Glutamatergic neuron (in vitro differentiated cells): ENCODE results near the gene ESR2. TPM values are rescaled to one million over a fixed set of nuclear protein-coding genes. Genes with fewer than 3 reads are reported as not detected.
A peak's percentile ranks its signal among the peaks of the same experiment; 100 is the strongest.

Source experiments
- DNase-seq: peaks from one replicate; pipeline ENCODE4 v3.0.0; 2022
- H3K27ac Mint-ChIP-seq: one replicate; pipeline ENCODE4 v1.8.0; 2020; ENCODE audit warnings: mild to moderate bottlenecking, mixed read lengths, inconsistent platforms; ENCODE audit not compliant: unreplicated experiment
- H3K27me3 Mint-ChIP-seq: one replicate; pipeline ENCODE4 v1.8.0; 2020; ENCODE audit warnings: mild to moderate bottlenecking, moderate library complexity, mixed read lengths, inconsistent platforms; ENCODE audit not compliant: unreplicated experiment
- H3K36me3 Mint-ChIP-seq: one replicate; pipeline ENCODE4 v1.8.0; 2020; ENCODE audit warnings: mild to moderate bottlenecking, mixed read lengths, inconsistent platforms; ENCODE audit not compliant: unreplicated experiment
- H3K4me1 Mint-ChIP-seq: one replicate; pipeline ENCODE4 v1.8.0; 2020; ENCODE audit warnings: mild to moderate bottlenecking, low read depth, mixed read lengths, inconsistent platforms; ENCODE audit not compliant: unreplicated experiment
- H3K4me3 Mint-ChIP-seq: one replicate; pipeline ENCODE4 v1.8.0; 2020; ENCODE audit warnings: mild to moderate bottlenecking, mixed read lengths, inconsistent platforms; ENCODE audit not compliant: unreplicated experiment
- H3K9me3 Mint-ChIP-seq: one replicate; pipeline ENCODE4 v1.8.0; 2020; ENCODE audit warnings: mild to moderate bottlenecking, moderate library complexity, mixed read lengths, inconsistent platforms; ENCODE audit not compliant: unreplicated experiment
- total RNA-seq: library from RNA; stranded (reverse); fragmentation: NEBNext Ultra II Directional; extraction: Animal tissue kit (Norgen Biotek cat#: 25700); gene quantifications from one replicate; pipeline ENCODE4 v1.2.1, GENCODE V29; 2021; ENCODE audit not compliant: unreplicated experiment
- TF ChIP-seq, protein P1 (sequence below): fragments of 200-600 bp; sonication (generic); IDR thresholded peaks from one replicate; pipeline ENCODE4 v1.5.0; 2021; ENCODE audit not compliant: partially characterized antibody, unreplicated experiment

ESR2 gene
- total RNA-seq, 1 donor from 2014 or later, result 0.66 TPM

DNA sequence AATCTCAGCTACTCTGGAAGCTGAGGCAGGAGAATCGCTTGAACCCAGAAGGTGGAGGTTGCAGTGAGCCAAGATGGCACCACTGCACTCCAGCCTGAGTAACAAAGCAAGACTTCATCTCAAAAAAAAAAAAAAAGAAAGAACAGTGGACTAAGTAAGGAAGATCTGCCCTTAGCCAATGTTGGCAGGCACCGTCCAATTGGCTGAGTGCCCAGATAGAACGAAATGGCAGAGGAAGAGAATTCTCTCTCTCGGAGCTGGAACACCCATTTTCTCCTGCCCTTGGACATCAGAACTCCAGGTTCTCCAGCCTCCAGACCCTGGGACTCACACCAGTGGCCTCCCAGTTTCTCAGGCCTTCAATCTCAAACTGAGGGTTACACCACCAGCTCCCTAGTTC, 49.9 kb downstream of the ESR2 start:
- H3K36me3 Mint-ChIP-seq, result no peaks in the 10 kb centered on the region
- no peak overlapping the region for H3K27ac Mint-ChIP-seq
- TF ChIP-seq, protein P1, sequence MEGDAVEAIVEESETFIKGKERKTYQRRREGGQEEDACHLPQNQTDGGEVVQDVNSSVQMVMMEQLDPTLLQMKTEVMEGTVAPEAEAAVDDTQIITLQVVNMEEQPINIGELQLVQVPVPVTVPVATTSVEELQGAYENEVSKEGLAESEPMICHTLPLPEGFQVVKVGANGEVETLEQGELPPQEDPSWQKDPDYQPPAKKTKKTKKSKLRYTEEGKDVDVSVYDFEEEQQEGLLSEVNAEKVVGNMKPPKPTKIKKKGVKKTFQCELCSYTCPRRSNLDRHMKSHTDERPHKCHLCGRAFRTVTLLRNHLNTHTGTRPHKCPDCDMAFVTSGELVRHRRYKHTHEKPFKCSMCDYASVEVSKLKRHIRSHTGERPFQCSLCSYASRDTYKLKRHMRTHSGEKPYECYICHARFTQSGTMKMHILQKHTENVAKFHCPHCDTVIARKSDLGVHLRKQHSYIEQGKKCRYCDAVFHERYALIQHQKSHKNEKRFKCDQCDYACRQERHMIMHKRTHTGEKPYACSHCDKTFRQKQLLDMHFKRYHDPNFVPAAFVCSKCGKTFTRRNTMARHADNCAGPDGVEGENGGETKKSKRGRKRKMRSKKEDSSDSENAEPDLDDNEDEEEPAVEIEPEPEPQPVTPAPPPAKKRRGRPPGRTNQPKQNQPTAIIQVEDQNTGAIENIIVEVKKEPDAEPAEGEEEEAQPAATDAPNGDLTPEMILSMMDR, result no peak

DNA sequence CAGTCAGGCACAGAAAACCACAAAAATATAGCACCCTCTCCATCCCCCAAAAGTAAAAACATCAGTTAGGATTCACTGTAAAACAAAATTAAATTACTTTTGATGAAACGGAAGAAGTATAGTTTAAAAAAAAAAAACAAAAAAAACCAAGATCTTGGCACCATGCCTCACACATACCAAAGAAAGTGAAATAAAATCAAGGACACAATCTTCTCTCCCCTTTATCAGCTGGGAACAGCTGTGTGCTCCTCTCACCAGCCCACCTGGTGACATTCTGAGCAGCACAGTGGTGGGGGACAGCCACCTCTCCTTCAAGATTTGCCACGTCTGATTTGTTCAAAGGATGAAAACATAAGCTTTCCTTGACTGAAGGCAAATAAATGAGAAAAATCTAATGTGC, 55.5 kb downstream of the ESR2 start:
- Mint-ChIP-seq H3K27ac (no peak overlapping the region), H3K36me3 (no peaks in the 10 kb centered on the region), H3K27me3 (peaks cover 5% of the 10 kb centered on the region), H3K4me3 (no peak overlapping the region), H3K9me3 (peaks cover 5% of the 10 kb centered on the region), H3K4me1 (peaks cover 15% of the 10 kb centered on the region)
- DNase-seq, result no peak
- TF ChIP-seq, protein P1, result no peak

More for the DNA sequence above, 49.9 kb downstream of the ESR2 start:
- Mint-ChIP-seq H3K4me3 (no peak overlapping the region), H3K27me3 (no peaks in the 10 kb centered on the region), H3K4me1 (no peaks in the 10 kb centered on the region), H3K9me3 (no peaks in the 10 kb centered on the region)
- DNase-seq, result no peak

DNA sequence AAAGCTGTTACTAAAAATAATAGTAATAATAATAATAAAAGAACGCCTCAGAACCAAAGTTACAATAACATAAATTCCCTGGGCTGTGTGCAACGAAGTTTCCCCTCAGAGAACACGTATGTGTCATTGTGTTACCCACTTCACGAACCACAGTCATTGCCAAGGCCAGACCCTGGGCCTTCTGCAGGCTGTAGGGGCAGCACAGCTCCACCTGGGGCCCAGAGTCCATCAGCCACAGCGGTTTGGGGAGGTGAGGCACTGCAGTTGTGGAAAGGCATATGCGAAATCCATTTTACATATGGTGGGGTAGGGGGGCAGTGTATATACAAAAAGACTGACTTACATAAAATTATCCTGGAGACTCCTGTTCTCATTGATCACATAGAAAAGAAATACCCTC, 56.1 kb downstream of the ESR2 start:
- Mint-ChIP-seq H3K27me3 (peaks cover 8% of the 10 kb centered on the region), H3K36me3 (no peaks in the 10 kb centered on the region), H3K4me1 (peaks cover 15% of the 10 kb centered on the region), H3K4me3 (no peak overlapping the region), H3K27ac (no peak overlapping the region), H3K9me3 (peaks cover 5% of the 10 kb centered on the region)
- TF ChIP-seq, protein P1, result no peak
- no peak for DNase-seq

DNA sequence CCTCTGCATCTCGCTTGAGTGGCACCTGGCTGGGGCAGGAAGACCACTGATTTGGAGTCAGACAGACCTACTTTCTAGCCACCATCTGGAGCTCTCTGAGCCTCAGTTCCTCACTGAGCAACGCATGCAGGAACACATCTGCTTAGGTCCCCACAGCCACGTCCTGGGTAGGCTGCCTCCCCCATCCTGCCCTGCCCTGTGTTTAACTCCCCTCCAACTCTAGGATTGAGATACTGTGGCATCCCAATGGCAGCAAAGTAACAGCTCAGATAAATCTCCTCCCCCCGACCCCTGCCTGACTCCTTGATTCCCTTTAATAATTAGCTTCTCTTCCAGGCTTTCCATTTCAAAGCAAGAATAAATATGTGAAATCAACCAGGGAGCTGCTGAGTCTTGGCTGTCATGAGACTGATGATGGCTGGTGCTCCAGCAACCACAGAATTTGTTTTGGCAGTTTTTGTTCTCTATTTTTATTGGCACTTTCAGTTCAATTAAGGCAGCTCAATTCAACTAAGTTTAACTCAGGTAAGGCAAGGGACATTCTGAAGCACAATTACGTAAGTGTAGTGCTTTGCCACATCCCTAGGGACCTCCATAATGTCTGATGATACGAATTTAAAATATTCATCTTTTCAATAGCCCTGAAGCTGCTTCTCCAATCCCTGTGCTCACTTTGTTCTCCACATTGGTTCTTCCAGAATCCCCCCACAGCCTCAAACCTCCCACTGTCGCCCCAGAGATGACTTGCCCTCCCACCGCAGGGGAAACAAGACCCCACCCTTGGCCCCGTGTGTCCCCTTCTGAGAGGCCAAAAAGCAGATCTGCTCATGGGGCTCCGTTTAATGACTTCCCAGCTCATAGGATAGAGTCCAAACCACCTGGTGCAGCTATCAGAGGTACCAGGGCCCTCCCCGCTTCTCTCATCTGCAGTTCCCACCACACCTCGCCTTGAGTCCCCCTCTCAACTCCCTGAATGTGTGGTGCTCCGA, 58.2 kb downstream of the ESR2 start:
- Mint-ChIP-seq H3K27ac (peak overlapping the region; percentile 35), H3K4me3 (no peak overlapping the region), H3K4me1 (peaks cover 15% of the 10 kb centered on the region), H3K36me3 (no peaks in the 10 kb centered on the region), H3K9me3 (peaks cover 5% of the 10 kb centered on the region), H3K27me3 (peaks cover 8% of the 10 kb centered on the region)
- TF ChIP-seq, protein P1, result no peak
- DNase-seq, result no peak
